Breast epithelium (tissue), 3 donors: Measurements from ENCODE around the gene MERTK.

Experiments used
- POLR2A ChIP-seq: fragments of 450-650 bp; IDR thresholded peaks from one replicate; pipeline ENCODE4 v1.6.1; 2016; ENCODE audit warnings: antibody characterized with exemption, mild to moderate bottlenecking, moderate library complexity
- TF ChIP-seq, protein P1 (sequence below), 3 donors: fragments of 450-650 bp; IDR thresholded peaks; one replicate each; pipeline ENCODE4 v1.5.1; 2016 to 2017; ENCODE audit warnings: antibody characterized with exemption in 3 of 3, mild to moderate bottlenecking in 3 of 3, moderate library complexity in 3 of 3

DNA sequence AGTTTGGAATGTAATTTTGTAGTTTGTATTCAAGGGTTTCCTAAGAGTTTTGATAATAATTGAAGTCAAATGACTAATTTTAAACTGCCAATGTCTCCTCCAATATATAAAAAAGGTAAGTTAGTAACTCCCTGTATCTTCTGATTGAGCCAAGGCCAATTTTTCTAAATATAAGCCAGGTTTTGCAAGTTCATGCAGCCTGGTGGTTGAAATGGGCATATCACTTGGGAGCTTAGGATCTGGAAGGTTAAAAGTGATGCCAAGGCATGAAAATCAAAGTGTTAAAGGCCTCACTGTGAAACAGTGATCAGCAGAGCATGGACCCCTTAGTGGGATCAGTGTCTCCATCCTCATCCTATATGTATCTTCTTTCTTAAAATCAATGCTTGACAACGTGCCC, 60.5 kb downstream of the MERTK start:
- TF ChIP-seq, protein P1, sequence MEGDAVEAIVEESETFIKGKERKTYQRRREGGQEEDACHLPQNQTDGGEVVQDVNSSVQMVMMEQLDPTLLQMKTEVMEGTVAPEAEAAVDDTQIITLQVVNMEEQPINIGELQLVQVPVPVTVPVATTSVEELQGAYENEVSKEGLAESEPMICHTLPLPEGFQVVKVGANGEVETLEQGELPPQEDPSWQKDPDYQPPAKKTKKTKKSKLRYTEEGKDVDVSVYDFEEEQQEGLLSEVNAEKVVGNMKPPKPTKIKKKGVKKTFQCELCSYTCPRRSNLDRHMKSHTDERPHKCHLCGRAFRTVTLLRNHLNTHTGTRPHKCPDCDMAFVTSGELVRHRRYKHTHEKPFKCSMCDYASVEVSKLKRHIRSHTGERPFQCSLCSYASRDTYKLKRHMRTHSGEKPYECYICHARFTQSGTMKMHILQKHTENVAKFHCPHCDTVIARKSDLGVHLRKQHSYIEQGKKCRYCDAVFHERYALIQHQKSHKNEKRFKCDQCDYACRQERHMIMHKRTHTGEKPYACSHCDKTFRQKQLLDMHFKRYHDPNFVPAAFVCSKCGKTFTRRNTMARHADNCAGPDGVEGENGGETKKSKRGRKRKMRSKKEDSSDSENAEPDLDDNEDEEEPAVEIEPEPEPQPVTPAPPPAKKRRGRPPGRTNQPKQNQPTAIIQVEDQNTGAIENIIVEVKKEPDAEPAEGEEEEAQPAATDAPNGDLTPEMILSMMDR (IDR thresholded peaks at IDR 0.05): no peak
- no peak for TF ChIP-seq POLR2A
